ENCODE results near the gene LTBP1.

GRCh38 chr2:33115196-33115595, 168.4 kb downstream of the LTBP1 start:
- TF ChIP-seq POLR2A (IDR thresholded peaks at IDR 0.05), result no peak
- no peak for TF ChIP-seq CTCF (IDR thresholded peaks at IDR 0.05)
- TF ChIP-seq EP300 (IDR thresholded peaks at IDR 0.05), result no peak

All from ovary (tissue), 3 donors.